AG09319 (cell line): ENCODE data around the gene ALDH1L1.

Source experiments
- DNase-seq: peaks from one replicate; pipeline ENCODE4 v3.0.0-alpha.2; 2010; ENCODE audit warnings: low read depth; ENCODE audit errors: extremely low read depth
- CTCF ChIP-seq: IDR thresholded peaks from 2 replicates; pipeline ENCODE4 v1.5.1; 2011; ENCODE audit warnings: low read depth, mild to moderate bottlenecking, inconsistent platforms, low read length, moderate library complexity

The ALDH1L1 gene

GRCh38 chr3:126211569-126211968, 31.2 kb upstream of the ALDH1L1 start:
- TF ChIP-seq CTCF = no peak

DNA sequence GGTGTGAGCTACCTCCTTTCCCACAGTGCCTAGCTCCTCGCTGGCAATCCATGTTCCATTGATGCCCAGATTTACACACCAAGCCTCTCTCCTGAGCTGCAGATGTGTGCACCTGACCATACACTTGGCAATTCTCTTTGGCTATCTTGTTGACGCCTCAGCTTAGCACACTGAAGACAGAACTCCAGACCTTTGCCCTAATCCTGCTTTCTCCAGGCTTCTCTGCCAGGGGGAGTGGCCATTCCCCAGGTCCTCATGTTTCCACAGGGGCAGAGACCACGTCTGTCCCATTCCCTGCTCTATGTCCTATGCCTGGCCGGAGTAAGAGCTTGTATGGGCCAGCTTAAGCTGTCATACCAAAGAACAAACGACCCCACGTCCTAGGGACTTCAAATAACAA, 30.2 kb upstream of the ALDH1L1 start:
- TF ChIP-seq CTCF = no peak
- no peak for DNase-seq

More at GRCh38 chr3:126211569-126211968, 31.2 kb upstream of the ALDH1L1 start:
- DNase-seq = no peak

GRCh38 chr3:126209741-126210140, 29.4 kb upstream of the ALDH1L1 start:
- no peak for DNase-seq
- TF ChIP-seq CTCF = no peak

GRCh38 chr3:126208606-126209256, 28.3 kb upstream of the ALDH1L1 start:
- DNase-seq = peak; percentile 50
- TF ChIP-seq CTCF = no peak

- no peak for DNase-seq
- no peak for TF ChIP-seq CTCF
These were observed 27.8 kb upstream of the ALDH1L1 start for GRCh38 chr3:126208182-126208581.

GRCh38 chr3:126207166-126207565, 26.8 kb upstream of the ALDH1L1 start:
- TF ChIP-seq CTCF = no peak
- no peak for DNase-seq

- DNase-seq = no peak
- no peak for TF ChIP-seq CTCF
These were observed 25.6 kb upstream of the ALDH1L1 start for GRCh38 chr3:126205717-126206655.
